ENCODE results near the gene IKBKG.
A peak's percentile ranks its signal among the peaks of the same experiment; 100 is the strongest.

Gene IKBKG

GRCh38 chrX:154507673-154508383, 39.6 kb upstream of the IKBKG start:
- DNase-seq (ENCODE audit: low read depth, low spot score), result no peak
- TF ChIP-seq ZNF274 (IDR thresholded peaks at IDR 0.05; ENCODE audit: low read depth, low read length), result no peak
- TF ChIP-seq SUZ12 (IDR thresholded peaks at IDR 0.05; ENCODE audit: extremely low read depth, insufficient read depth, insufficient read length), result no peak
- no peak for TF ChIP-seq YY1 (IDR thresholded peaks at IDR 0.05; ENCODE audit: insufficient read depth, insufficient read length)
- Histone ChIP-seq H3K36me3 (ENCODE audit: insufficient read depth, insufficient read length, low read length) (peaks cover 10% of the 10 kb centered on the region), H3K9me3 (ENCODE audit: insufficient read depth, low read length) (no peaks in the 10 kb centered on the region), H3K4me3 (ENCODE audit: insufficient read length, low read depth) (no peak overlapping the region), H3K27me3 (ENCODE audit: insufficient read depth, insufficient read length) (no peaks in the 10 kb centered on the region), H3K4me1 (ENCODE audit: insufficient read depth, insufficient read length) (peaks cover 3% of the 10 kb centered on the region), H3K9ac (ENCODE audit: insufficient read length, low read depth) (no peak overlapping the region)

DNA sequence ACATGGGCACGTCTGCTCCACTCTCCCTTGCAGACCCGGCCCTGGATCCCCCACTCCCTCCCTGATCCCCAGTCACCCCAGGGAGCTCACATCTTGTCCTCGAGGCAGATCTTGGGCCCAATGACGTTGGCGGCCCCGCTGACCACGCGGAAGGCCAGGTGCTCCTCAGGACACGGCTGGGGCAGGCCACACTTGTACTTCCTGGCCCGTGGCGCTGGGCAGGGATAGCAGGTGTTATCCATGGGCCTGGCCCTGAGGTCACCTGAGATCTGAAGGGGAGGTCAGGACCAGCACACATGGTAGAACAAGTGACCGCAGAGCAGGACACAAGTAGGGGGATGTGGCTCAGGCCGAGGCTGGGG, 39.1 kb upstream of the IKBKG start:
- Histone ChIP-seq H3K36me3 (ENCODE audit: insufficient read depth, insufficient read length, low read length) (peaks cover 10% of the 10 kb centered on the region), H3K4me3 (ENCODE audit: insufficient read length, low read depth) (no peak overlapping the region), H3K9ac (ENCODE audit: insufficient read length, low read depth) (no peak overlapping the region), H3K9me3 (ENCODE audit: insufficient read depth, low read length) (no peaks in the 10 kb centered on the region), H3K4me1 (ENCODE audit: insufficient read depth, insufficient read length) (peaks cover 3% of the 10 kb centered on the region), H3K27me3 (ENCODE audit: insufficient read depth, insufficient read length) (no peaks in the 10 kb centered on the region)
- TF ChIP-seq YY1 (IDR thresholded peaks at IDR 0.05; ENCODE audit: insufficient read depth, insufficient read length), result no peak
- TF ChIP-seq SUZ12 (IDR thresholded peaks at IDR 0.05; ENCODE audit: extremely low read depth, insufficient read depth, insufficient read length), result no peak
- TF ChIP-seq ZNF274 (IDR thresholded peaks at IDR 0.05; ENCODE audit: low read depth, low read length), result no peak
- DNase-seq (ENCODE audit: low read depth, low spot score), result no peak

DNA sequence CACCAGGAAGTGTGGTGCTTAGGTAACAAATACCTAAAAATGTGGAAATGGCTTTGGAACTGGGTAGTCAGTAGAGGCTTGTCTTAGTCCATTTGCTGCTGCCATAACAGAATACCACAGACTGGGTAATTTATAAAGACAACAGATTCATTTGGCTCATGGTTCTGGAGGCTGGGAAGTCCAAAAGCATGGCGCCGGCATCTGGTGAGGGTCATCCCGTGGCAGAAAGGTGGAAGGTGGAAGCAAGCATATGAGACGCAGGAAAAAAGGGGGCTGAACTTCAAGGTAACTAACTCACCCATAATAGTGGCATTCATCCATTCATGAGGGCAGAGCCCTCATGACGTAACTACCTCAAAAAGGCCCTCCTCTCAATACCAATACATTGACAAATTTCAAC, 38.0 kb upstream of the IKBKG start:
- no peak for DNase-seq (ENCODE audit: low read depth, low spot score)
- Histone ChIP-seq H3K36me3 (ENCODE audit: insufficient read depth, insufficient read length, low read length) (peaks cover 10% of the 10 kb centered on the region), H3K9ac (ENCODE audit: insufficient read length, low read depth) (no peak overlapping the region), H3K27me3 (ENCODE audit: insufficient read depth, insufficient read length) (no peaks in the 10 kb centered on the region), H3K4me3 (ENCODE audit: insufficient read length, low read depth) (no peak overlapping the region), H3K9me3 (ENCODE audit: insufficient read depth, low read length) (no peaks in the 10 kb centered on the region), H3K4me1 (ENCODE audit: insufficient read depth, insufficient read length) (peaks cover 3% of the 10 kb centered on the region)
- no peak for TF ChIP-seq SUZ12 (IDR thresholded peaks at IDR 0.05; ENCODE audit: extremely low read depth, insufficient read depth, insufficient read length)
- TF ChIP-seq YY1 (IDR thresholded peaks at IDR 0.05; ENCODE audit: insufficient read depth, insufficient read length), result no peak
- no peak for TF ChIP-seq ZNF274 (IDR thresholded peaks at IDR 0.05; ENCODE audit: low read depth, low read length)

GRCh38 chrX:154511761-154512160, 35.7 kb upstream of the IKBKG start:
- H3K9ac ChIP-seq (ENCODE audit: insufficient read length, low read depth), result no peak overlapping the region
- no peaks in the 10 kb centered on the region for H3K27me3 ChIP-seq (ENCODE audit: insufficient read depth, insufficient read length)
- no peak overlapping the region for H3K4me3 ChIP-seq (ENCODE audit: insufficient read length, low read depth)
- peaks cover 10% of the 10 kb centered on the region for H3K36me3 ChIP-seq (ENCODE audit: insufficient read depth, insufficient read length, low read length)
- H3K9me3 ChIP-seq (ENCODE audit: insufficient read depth, low read length), result no peaks in the 10 kb centered on the region
- DNase-seq (ENCODE audit: low read depth, low spot score), result no peak
- no peaks in the 10 kb centered on the region for H3K4me1 ChIP-seq (ENCODE audit: insufficient read depth, insufficient read length)
- no peak for TF ChIP-seq YY1 (IDR thresholded peaks at IDR 0.05; ENCODE audit: insufficient read depth, insufficient read length)
- no peak for TF ChIP-seq ZNF274 (IDR thresholded peaks at IDR 0.05; ENCODE audit: low read depth, low read length)

- H3K9me3 ChIP-seq (ENCODE audit: insufficient read depth, low read length), result no peaks in the 10 kb centered on the region
- no peaks in the 10 kb centered on the region for H3K4me1 ChIP-seq (ENCODE audit: insufficient read depth, insufficient read length)
- no peak for DNase-seq (ENCODE audit: low read depth, low spot score)
- H3K27me3 ChIP-seq (ENCODE audit: insufficient read depth, insufficient read length), result no peaks in the 10 kb centered on the region
- no peak overlapping the region for H3K9ac ChIP-seq (ENCODE audit: insufficient read length, low read depth)
- peaks cover 5% of the 10 kb centered on the region for H3K36me3 ChIP-seq (ENCODE audit: insufficient read depth, insufficient read length, low read length)
- H3K4me3 ChIP-seq (ENCODE audit: insufficient read length, low read depth), result no peak overlapping the region
- TF ChIP-seq SUZ12 (IDR thresholded peaks at IDR 0.05; ENCODE audit: extremely low read depth, insufficient read depth, insufficient read length) (no peak), ZNF274 (IDR thresholded peaks at IDR 0.05; ENCODE audit: low read depth, low read length) (no peak), YY1 (IDR thresholded peaks at IDR 0.05; ENCODE audit: insufficient read depth, insufficient read length) (no peak)
These were observed 34.4 kb upstream of the IKBKG start for GRCh38 chrX:154512879-154513553.

GRCh38 chrX:154513716-154514115, 33.7 kb upstream of the IKBKG start:
- no peak overlapping the region for H3K4me3 ChIP-seq (ENCODE audit: insufficient read length, low read depth)

DNA sequence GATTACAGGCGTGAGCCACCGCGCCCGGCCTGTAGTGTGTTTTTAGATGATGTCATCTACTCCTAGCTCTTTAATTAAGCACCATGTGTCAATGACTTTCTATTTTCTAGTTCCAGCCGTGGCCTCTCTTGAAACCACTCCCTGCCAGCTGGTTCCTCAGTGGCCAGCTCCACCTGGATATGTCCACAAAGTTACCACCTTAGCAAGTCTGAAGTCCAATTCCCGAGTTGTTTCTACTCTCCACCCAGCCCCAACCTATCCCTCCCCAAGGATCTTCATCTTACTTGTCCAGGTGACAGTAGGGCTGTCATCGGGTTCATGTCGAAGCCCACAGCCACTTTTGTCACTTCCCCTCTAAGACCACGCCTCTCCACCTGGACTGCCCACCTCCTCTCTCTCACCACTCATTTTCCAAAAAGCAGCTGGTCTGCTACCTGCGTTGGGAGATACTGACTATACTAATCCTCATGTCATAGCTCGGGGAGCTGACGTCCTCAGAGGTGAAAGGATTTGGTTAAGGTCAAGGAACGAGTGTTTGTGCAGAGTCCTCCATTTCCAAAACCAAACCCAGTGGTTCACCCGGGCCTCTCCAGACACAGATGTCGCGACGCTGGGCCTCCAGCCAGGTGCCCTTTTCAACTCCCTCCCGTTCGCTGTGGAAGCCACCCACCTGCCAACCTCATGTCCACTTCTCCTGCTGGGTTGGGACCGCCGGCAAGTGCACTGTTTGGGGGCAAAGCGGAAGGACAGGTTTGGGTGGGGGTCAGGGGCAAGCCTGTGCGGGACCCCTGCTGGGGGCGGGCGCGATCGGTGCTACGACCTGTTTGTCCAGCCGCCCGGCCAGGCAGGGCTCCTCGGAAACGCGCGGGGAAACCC, 32.1 kb upstream of the IKBKG start:
- DNase-seq (ENCODE audit: low read depth, low spot score), result no peak
- H3K9me3 ChIP-seq (ENCODE audit: insufficient read depth, low read length), result no peaks in the 10 kb centered on the region
- peak overlapping the region; percentile 80 for H3K9ac ChIP-seq (ENCODE audit: insufficient read length, low read depth)
- peak overlapping the region; percentile 62 for H3K4me3 ChIP-seq (ENCODE audit: insufficient read length, low read depth)
- H3K36me3 ChIP-seq (ENCODE audit: insufficient read depth, insufficient read length, low read length), result no peaks in the 10 kb centered on the region
- TF ChIP-seq YY1 (IDR thresholded peaks at IDR 0.05; ENCODE audit: insufficient read depth, insufficient read length) (no peak), SUZ12 (IDR thresholded peaks at IDR 0.05; ENCODE audit: extremely low read depth, insufficient read depth, insufficient read length) (no peak), ZNF274 (IDR thresholded peaks at IDR 0.05; ENCODE audit: low read depth, low read length) (no peak)
- H3K27me3 ChIP-seq (ENCODE audit: insufficient read depth, insufficient read length), result no peaks in the 10 kb centered on the region
- H3K4me1 ChIP-seq (ENCODE audit: insufficient read depth, insufficient read length), result no peaks in the 10 kb centered on the region

More at GRCh38 chrX:154513716-154514115, 33.7 kb upstream of the IKBKG start:
- Histone ChIP-seq H3K9me3 (ENCODE audit: insufficient read depth, low read length) (no peaks in the 10 kb centered on the region), H3K9ac (ENCODE audit: insufficient read length, low read depth) (no peak overlapping the region), H3K27me3 (ENCODE audit: insufficient read depth, insufficient read length) (no peaks in the 10 kb centered on the region), H3K4me1 (ENCODE audit: insufficient read depth, insufficient read length) (no peaks in the 10 kb centered on the region), H3K36me3 (ENCODE audit: insufficient read depth, insufficient read length, low read length) (peaks cover 5% of the 10 kb centered on the region)
- DNase-seq (ENCODE audit: low read depth, low spot score), result no peak
- TF ChIP-seq ZNF274 (IDR thresholded peaks at IDR 0.05; ENCODE audit: low read depth, low read length), result no peak
- TF ChIP-seq YY1 (IDR thresholded peaks at IDR 0.05; ENCODE audit: insufficient read depth, insufficient read length), result no peak
- no peak for TF ChIP-seq SUZ12 (IDR thresholded peaks at IDR 0.05; ENCODE audit: extremely low read depth, insufficient read depth, insufficient read length)
